ENCODE measurements around the gene GRIA3. TPM values are rescaled to one million over a fixed set of nuclear protein-coding genes. Genes with fewer than 3 reads are reported as not detected.

Gene GRIA3
- total and polyA plus RNA-seq, 2 donors (not counting 1 experiment from before 2014, with no cell fraction given): 0.52 to 2.3 TPM

- Histone ChIP-seq H3K36me3 (ENCODE audit: control insufficient read depth, insufficient read depth, low read length) (no peaks in the 10 kb centered on the region), H3K4me2 (ENCODE audit: extremely low read depth, insufficient read depth, low read length) (no peak overlapping the region), H4K20me1 (ENCODE audit: control insufficient read depth, extremely low read depth, insufficient read depth, low read length) (no peaks in the 10 kb centered on the region), H2AFZ (ENCODE audit: low read length) (no peak overlapping the region), H3K4me1 (ENCODE audit: control insufficient read depth, extremely low read depth, insufficient read depth, low read length) (no peaks in the 10 kb centered on the region), H3K9ac (ENCODE audit: insufficient read depth, low read length) (no peak overlapping the region), H3K27me3 (ENCODE audit: control insufficient read depth, insufficient read depth, low read length) (peaks cover 5% of the 10 kb centered on the region), H3K27ac (ENCODE audit: insufficient read depth, low read length) (no peak overlapping the region), H3K9me3 (ENCODE audit: control insufficient read depth, insufficient read depth, low read depth, low read length) (no peaks in the 10 kb centered on the region), H3K4me3 (replicated peaks in 1 of 4; ENCODE audit: control extremely low read depth in 1 of 4, insufficient read depth in 1 of 4, low read depth in 3 of 4, low read length in 4 of 4) (no peak overlapping the region), H3K79me2 (ENCODE audit: control insufficient read depth, insufficient read depth, low read length) (no peaks in the 10 kb centered on the region)
- TF ChIP-seq CTCF (conservative IDR thresholded peaks at IDR 0.05 in 1 of 2, IDR thresholded peaks at IDR 0.05 in 1 of 2; ENCODE audit: low read depth in 1 of 2, low read length in 2 of 2): no peak
- TF ChIP-seq EZH2 (IDR thresholded peaks at IDR 0.05; ENCODE audit: low read length, missing control alignments): no peak
- DNase-seq (ENCODE audit: low read depth in 2 of 2): no peak
Observed at GRCh38 chrX:123186801-123187200, 2.7 kb downstream of the GRIA3 start.

- H2AFZ ChIP-seq (ENCODE audit: low read length): no peak overlapping the region
- H3K4me3 ChIP-seq (replicated peaks in 1 of 4; ENCODE audit: control extremely low read depth in 1 of 4, insufficient read depth in 1 of 4, low read depth in 3 of 4, low read length in 4 of 4): no peak overlapping the region
- H3K27me3 ChIP-seq (ENCODE audit: control insufficient read depth, insufficient read depth, low read length): peaks cover 5% of the 10 kb centered on the region
- no peak overlapping the region for H3K9ac ChIP-seq (ENCODE audit: insufficient read depth, low read length)
- TF ChIP-seq EZH2 (IDR thresholded peaks at IDR 0.05; ENCODE audit: low read length, missing control alignments): no peak
- TF ChIP-seq CTCF (conservative IDR thresholded peaks at IDR 0.05 in 1 of 2, IDR thresholded peaks at IDR 0.05 in 1 of 2; ENCODE audit: low read depth in 1 of 2, low read length in 2 of 2): no peak
- H3K4me1 ChIP-seq (ENCODE audit: control insufficient read depth, extremely low read depth, insufficient read depth, low read length): no peaks in the 10 kb centered on the region
- no peak overlapping the region for H3K4me2 ChIP-seq (ENCODE audit: extremely low read depth, insufficient read depth, low read length)
- H3K36me3 ChIP-seq (ENCODE audit: control insufficient read depth, insufficient read depth, low read length): no peaks in the 10 kb centered on the region
- no peak overlapping the region for H3K27ac ChIP-seq (ENCODE audit: insufficient read depth, low read length)
- DNase-seq (ENCODE audit: low read depth in 2 of 2): peak in 1 of 2 donors; percentile 40
- no peaks in the 10 kb centered on the region for H3K79me2 ChIP-seq (ENCODE audit: control insufficient read depth, insufficient read depth, low read length)
- H4K20me1 ChIP-seq (ENCODE audit: control insufficient read depth, extremely low read depth, insufficient read depth, low read length): no peaks in the 10 kb centered on the region
- H3K9me3 ChIP-seq (ENCODE audit: control insufficient read depth, insufficient read depth, low read depth, low read length): no peaks in the 10 kb centered on the region
Observed at GRCh38 chrX:123188081-123188480, 4.0 kb downstream of the GRIA3 start.

- no peak overlapping the region for H3K9ac ChIP-seq (ENCODE audit: insufficient read depth, low read length)
- H3K4me3 ChIP-seq (replicated peaks in 1 of 4; ENCODE audit: control extremely low read depth in 1 of 4, insufficient read depth in 1 of 4, low read depth in 3 of 4, low read length in 4 of 4): no peak overlapping the region
- no peak for DNase-seq (ENCODE audit: low read depth in 2 of 2)
- no peaks in the 10 kb centered on the region for H3K9me3 ChIP-seq (ENCODE audit: control insufficient read depth, insufficient read depth, low read depth, low read length)
- no peaks in the 10 kb centered on the region for H4K20me1 ChIP-seq (ENCODE audit: control insufficient read depth, extremely low read depth, insufficient read depth, low read length)
- H3K4me2 ChIP-seq (ENCODE audit: extremely low read depth, insufficient read depth, low read length): no peak overlapping the region
- TF ChIP-seq EZH2 (IDR thresholded peaks at IDR 0.05; ENCODE audit: low read length, missing control alignments): no peak
- no peak for TF ChIP-seq CTCF (conservative IDR thresholded peaks at IDR 0.05 in 1 of 2, IDR thresholded peaks at IDR 0.05 in 1 of 2; ENCODE audit: low read depth in 1 of 2, low read length in 2 of 2)
- peaks cover 5% of the 10 kb centered on the region for H3K27me3 ChIP-seq (ENCODE audit: control insufficient read depth, insufficient read depth, low read length)
- H2AFZ ChIP-seq (ENCODE audit: low read length): no peak overlapping the region
- H3K4me1 ChIP-seq (ENCODE audit: control insufficient read depth, extremely low read depth, insufficient read depth, low read length): no peaks in the 10 kb centered on the region
- H3K36me3 ChIP-seq (ENCODE audit: control insufficient read depth, insufficient read depth, low read length): no peaks in the 10 kb centered on the region
- no peaks in the 10 kb centered on the region for H3K79me2 ChIP-seq (ENCODE audit: control insufficient read depth, insufficient read depth, low read length)
- no peak overlapping the region for H3K27ac ChIP-seq (ENCODE audit: insufficient read depth, low read length)
Observed at GRCh38 chrX:123189338-123189737, 5.3 kb downstream of the GRIA3 start.

Measured in fibroblast of lung (primary cell).